T-helper 1 cell treated with Interleukin-12 subunit alpha and Interleukin-12 subunit beta and Interleukin-4 antibody, amounts not matched to agents 30 ng/mL and 1 ng/mL, for 36 hours (primary cell): ENCODE results near the gene IGFL3. TPM values are rescaled to one million over a fixed set of nuclear protein-coding genes. Genes with fewer than 3 reads are reported as not detected.
"Not testable (repeated sequence)": the region's sequence is repeated elsewhere in the genome, so short reads cannot be mapped to it uniquely, and the experiment has no call there.

Experiments
- intact Hi-C: fragments of 100-400 bp; cut with micrococcal nuclease; formaldehyde crosslinking; loops from one replicate; pipeline ENCODE4 v1.15.1; 2024
- total RNA-seq: library from RNA; stranded (reverse); gene quantifications from 2 replicates; pipeline ENCODE4 v1.2.3, GENCODE V29; 2022

The IGFL3 gene
- not detected in 2 replicates for total RNA-seq

DNA sequence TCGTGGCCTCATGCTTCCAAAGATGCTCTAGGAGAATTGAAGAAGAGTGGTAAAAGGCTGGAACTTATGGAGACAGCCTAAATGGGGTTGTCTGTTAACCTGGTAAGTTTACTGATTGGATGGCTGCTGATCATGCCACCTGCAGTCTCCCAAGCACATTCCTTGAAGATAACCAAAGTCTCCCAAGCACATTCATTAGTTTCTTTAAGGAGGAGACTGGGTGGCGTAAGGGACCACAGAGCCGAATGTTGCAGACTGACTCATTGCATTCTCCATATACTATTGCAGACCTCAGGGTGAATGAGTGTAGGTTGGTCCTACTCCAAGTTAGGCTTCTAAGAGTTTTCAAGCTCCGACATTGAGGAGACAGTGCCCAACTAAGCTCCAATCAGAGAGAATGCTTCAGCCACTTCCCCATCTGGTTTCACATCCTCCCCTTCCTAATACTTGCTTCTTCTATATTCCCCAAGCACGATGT, at the start of gene IGFL3:
IGFL3 (minus strand) TSS at position 51 of the 478 bp plus-strand sequence; CDS start at position 12, 39 bp downstream.
- intact Hi-C loops: no loop called here

DNA sequence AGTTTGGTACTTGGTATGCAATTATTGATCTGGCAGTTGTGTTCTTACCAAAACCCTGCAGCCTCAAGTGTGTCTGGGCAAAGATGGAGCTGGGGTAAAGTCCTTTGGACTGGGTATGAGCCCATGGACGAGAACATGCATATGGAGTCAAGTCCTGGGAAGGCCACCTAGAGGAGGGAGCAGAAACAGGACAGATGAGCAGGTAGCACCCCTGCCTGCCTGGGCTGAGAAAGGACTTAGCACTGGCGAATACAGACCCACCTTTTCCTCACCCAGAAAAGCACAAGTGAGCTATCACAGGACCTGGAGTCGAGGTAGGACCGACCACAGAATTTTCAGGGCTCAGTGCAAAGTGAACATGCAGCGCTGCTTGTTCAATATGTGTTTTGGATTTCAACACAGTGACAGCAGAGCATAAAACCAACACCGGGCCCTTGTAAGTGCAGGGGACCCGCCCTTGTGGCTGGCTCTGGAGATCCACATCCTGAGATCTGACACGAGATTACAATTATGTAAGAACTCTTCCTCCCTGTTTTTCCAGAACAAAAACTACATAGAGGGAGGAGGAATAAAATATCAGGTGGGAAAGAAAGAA, 49.5 kb upstream of the IGFL3 start:
- intact Hi-C loops: no loop called here

DNA sequence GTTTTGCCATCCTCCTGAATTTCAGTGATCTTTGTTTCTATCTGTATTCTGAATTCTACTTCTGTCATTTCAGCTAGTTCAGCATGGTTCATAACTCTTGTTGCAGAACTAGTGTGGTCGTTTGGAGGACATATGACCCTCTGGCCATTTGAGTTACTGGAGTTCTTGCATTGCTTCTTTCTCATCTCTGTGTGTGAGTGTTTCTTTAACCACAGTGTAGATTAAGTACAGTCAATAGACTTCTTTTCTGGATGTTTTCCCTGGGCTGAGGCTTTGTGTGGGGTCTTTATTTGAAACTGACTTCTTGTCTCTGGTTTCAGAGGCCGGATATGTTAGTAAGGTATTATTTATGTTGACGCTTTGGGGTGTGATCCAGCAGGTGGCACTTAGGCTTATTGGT, 38.2 kb upstream of the IGFL3 start:
- intact Hi-C loops: no loop called here

DNA sequence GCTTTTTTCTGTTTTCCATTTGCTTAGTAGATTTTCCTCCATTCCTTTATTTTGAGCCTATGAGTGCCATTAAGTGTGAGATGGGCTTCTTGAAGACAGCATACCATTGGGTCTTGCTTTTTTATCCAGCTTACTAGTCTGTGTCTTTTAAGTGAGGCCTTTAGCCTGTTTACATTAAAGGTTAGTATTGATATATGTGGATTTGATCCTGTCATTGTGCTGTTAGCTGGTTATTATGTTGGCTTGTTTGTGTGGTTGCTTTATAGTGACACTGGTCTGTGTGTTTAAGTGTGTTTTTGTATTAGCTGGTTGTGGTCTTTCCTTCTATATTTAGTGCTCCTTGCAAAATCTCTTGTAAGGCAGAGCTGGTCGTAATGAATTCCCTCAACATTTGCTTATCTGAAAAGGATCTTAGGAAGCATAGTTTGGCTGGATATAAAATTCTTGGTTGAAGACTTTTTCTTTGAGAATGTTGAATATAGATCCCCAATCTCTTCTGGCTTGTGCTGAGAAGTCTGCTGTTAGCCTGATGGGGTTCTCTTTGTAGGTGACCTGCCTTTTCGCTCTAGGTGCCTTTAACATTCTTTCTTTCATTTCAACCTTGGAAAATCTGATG, 37.3 kb upstream of the IGFL3 start:
- intact Hi-C loops: not testable (repeated sequence)

DNA sequence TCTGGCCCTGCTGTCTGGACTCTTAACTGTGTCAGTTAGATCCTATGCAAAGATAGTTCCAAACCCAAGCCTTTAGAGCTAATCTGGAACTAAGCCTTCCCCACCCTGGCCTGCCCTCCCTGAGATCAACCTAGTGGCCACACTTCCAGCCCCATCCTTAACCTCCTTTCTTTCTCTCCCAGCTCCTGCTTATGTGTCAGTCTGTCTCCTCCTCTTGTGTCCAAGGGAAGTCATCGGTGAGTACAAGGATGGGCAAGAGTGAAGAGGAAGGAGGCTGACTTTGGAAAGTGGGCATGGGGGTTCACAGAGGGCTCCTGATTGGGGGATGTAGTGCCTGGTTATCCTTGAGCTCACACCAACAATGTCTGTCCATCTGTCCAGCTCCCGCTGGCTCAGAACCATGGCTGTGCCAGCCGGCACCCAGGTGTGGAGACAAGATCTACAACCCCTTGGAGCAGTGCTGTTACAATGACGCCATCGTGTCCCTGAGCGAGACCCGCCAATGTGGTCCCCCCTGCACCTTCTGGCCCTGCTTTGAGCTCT, 35.8 kb upstream of the IGFL3 start:
- intact Hi-C loops: no loop called here

DNA sequence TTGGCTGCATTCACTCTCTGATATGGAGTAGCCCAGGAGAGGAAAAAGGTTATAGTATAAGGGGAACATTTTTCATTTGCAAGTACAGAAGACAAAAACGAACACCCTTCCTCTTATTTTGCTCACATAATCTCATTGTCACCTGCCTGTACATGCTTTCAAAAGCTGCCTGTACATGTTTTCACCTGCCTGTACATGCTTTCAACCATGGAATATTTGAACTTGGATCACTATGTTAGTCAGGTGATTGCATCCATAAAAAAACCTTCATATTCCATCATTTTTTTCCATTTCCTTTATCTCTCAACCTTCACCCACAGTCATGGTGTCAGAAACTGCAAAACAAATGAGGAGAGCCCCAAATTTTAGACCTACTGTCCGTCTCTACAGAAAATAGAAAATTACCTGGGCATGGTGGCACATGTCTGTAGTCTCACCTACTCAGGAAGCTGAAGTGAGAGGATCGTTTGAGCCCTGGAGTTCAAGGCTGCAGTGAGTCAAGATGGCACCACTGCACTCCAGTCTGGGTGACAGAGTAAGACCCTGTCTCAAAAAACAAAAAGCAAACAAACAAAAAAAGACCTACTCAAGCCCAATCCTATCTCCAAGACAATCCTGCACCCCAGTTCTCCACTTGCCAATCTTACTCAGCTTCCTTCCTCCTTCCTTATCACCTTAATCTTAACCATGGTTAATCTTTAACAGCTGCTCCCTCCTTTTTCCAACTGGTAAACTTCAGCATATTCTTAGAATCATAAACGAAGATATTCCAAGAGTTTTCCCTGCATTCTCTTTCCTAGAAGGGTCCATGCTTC, 35.1 kb upstream of the IGFL3 start:
- intact Hi-C loops: no loop called here

DNA sequence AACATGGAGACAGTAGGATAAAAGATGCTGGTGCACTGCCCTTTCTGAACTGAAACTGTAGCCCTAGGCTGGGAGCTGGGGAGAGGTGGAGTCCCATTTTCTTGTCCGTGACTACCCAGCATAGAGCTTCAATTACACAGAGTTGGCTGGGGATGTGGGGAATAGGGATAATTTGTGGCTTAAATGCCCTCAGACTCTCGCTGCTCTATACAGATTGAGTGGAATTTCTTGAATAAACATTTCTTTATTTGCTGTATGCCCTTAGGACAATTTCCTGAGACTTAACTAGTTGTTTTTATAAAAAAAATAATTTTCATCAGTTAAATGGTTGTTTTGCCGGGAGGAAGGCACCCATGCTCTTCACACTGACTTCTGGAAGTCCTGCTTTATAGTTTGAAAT, 30.7 kb upstream of the IGFL3 start:
- intact Hi-C loops: no loop called here

DNA sequence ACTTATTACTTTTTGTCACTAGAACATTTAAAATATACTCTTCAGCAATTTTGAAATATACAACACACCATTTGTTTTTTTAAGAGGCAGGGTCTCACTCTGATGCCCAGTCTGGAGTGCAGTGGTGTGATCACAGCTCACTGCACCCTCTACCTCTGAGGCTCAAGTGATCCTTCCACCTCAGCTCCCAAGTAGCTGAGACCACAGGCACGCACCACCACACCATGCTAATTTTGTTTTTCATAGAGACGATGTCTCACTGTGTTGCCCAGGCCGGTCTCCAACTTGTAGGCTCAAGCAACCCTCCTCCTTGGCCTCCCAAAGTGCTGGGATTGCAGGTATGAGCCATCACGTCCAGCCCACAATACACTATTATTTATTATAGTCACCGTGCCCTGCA, 26.1 kb upstream of the IGFL3 start:
- intact Hi-C loops: no loop called here

DNA sequence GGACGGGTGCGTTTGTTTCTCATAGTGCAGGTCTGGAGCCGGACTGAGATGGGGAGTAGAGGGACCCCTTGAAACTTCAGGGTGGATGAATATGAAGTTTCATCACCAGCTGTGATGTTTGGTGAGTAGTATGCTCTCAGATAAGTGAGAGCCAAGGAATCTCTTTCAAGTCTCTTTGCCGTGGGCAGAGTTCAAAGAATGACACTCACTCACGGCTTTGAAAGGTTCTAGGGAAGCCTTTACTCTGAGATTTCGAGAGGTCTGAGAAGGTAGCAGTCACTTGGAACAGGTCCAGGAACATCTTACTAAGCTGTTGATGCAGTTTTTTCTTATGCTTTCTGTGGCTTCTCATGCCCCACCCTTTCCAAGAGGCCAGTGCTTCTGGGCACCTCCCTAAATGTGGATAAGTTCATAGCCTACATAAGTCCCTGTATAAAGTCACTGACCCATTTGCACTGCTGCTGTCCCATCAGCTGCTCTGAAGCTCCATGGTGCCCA, 23.4 kb upstream of the IGFL3 start, which contains the start of gene IGFL2:
IGFL2 (plus strand) TSS at position 448 of the 498 bp plus-strand sequence; CDS start at position 489, 41 bp downstream.
- intact Hi-C loops: no loop called here

DNA sequence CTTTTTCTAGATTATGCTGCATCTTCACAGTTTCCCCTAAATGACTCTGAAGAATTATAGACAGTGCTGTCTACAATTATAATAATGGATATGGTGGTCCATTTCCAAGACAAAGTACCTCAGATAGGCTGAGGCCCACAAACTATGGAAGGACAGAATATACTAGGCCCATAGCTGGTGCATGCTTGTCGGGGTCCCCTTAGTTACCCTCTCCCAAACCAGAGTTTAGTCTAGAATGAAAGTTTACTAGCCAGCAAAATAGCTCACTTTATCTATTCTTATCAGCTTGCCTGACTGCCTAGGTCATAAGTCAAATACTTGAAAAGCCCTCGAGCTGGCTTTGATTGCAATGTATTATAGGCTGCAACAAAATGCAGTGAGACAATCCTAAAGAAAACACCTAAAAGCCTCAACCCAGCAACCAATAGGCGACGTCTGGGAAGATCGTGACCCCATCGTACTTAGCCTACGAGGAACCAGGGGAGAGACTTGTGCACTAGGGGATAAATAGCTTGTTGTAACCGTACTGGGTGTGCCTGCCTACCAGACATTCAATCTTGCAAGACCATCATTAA, 22.8 kb upstream of the IGFL3 start:
- intact Hi-C loops: no loop called here

DNA sequence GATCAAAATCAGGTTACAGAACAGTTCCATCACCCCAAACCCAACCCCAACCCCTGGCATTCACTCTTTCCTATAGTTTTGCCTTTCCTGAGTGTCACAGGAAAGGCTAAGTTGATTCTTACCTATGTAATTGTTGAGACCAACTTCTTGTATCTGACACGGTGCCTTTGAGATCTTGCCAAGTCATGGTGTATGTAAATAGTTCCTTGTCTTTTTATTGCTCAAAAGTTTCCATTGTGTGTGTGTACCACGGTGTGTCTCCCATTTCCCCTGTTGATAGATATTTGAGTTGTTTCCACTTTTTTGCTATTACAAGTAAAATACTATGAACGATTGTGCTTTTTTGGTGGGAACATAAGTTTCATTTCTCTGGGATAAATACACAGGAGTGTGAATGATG, 20.3 kb upstream of the IGFL3 start:
- intact Hi-C loops: no loop called here

DNA sequence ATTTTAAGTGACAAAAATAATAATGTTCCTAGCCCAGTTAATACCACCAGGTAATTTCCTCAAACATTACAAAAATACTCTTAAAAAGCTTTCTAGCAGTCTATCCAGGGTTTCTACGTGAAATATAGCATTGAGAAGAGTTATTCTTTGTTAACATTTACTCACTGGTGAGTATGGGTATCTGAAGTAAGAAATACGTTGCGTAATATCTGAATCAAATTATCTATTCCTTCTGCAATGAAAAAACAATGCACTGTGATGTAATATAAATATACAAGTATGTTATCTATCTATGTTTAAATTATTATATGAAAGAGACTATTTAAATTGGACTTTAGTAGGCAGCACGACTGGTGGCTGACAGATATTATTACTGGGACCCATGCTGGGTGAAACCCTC, 17.8 kb upstream of the IGFL3 start:
- intact Hi-C loops: no loop called here

DNA sequence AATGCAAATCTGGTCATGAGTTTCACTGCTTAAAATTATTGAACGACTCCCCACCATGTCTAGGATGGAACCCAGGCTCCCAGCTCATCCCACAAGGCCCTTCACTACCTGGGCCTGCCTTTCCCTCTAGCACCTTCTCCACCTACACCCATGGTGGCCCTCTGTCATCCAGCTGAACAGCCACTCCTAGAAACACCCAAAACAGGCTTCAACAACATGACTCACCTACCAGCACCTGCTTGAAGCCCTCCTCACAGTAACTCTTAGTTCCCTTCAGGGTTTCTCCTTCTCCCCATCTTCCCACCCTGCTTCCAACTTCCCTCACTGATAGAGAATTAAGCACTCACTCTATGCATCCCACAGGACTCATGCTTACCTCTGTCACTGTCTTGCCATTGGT, 16.9 kb upstream of the IGFL3 start:
- intact Hi-C loops: no loop called here

DNA sequence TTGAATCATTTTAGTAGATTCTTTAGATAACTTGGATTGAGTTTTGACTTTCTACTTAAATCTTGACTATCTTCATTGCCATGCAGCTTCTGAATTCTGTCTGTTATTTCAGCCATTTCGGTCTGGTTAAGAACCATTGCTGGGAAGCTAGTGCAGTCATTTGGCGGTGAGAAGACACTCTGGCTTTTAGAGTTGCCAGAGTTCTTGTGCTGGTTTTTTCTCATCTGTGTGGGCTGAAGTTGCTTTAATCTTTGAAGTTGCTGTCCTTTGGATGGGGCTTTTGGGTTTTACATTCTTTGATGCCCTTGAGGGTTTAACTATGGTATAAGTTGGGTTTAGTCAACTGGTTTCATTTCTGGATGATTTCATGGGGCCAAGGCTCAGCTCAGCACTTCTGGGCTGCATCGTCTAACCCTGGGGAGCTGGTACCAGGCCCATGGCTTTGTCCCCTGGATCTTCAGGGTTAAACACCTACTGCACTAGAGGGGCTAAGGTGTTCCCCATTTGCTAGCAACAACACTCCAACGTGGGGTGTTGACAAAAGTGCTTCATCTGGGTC, 13.5 kb upstream of the IGFL3 start:
- intact Hi-C loops: no loop called here

DNA sequence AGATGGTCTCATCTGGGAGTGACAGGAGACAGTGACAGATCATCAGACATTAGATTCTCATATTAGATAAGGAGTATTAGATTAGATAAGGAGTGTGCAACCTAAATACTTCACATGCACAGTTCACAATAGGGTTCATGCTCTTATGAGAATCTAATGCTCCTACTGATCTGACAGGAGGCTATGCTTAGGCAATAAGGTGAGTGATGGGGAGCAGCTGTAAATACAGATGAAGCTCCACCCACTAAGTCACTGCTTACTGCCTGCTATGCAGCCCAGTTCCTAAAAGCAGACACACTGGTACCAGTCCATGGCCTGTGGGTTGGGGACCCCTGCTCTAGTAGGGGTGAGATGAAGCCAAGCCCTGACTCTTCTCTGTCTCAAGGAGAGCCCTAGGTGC, 10.0 kb upstream of the IGFL3 start:
- intact Hi-C loops: no loop called here

DNA sequence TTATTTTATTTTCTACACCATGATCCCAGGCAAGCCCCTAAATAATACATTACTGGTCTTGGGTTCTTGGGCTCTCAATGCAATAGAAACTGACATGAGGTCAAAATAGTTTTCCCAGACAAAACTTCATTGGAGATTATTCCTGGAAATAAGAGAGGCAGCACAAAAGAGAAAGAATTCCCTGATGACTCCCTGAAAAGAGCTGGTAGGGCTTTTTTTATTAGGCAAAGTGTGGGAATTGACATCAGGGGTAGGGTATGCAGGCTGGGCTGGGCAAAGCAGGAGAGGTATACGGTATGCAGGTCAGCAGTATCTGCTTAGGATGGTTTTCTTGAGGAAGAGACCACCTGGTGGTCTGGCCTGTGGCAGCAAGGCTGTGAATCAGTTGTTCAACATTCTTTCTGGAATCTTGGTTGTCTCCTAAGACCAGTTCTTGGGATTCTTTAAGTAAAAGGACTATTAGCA, 9.3 kb upstream of the IGFL3 start:
- intact Hi-C loops: no loop called here

DNA sequence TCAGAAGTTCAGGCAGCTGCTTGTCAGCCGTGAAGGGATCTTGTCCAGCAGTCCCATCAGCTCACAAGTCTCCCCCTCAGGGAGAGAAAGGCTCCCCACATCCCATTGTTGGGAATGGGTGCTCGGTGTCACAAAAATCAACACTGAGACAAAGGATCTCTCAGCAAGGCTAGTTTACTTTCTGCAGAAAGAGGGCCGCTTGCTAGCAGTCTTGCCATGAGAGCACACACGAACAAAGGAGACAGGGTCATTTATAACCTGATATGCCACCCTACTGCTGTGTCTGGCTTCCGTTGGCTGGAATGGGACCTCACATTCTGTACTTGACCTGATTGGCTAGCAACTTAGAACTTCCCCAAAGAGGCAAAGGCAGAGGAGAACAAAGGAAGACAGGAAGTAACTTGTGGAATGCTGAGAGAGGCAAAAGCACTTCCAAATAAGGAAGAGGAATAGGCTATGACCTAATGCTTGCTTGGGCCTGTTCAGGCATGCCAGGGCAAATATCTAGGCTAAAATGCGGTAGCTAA, 8.7 kb upstream of the IGFL3 start:
- intact Hi-C loops: no loop called here

DNA sequence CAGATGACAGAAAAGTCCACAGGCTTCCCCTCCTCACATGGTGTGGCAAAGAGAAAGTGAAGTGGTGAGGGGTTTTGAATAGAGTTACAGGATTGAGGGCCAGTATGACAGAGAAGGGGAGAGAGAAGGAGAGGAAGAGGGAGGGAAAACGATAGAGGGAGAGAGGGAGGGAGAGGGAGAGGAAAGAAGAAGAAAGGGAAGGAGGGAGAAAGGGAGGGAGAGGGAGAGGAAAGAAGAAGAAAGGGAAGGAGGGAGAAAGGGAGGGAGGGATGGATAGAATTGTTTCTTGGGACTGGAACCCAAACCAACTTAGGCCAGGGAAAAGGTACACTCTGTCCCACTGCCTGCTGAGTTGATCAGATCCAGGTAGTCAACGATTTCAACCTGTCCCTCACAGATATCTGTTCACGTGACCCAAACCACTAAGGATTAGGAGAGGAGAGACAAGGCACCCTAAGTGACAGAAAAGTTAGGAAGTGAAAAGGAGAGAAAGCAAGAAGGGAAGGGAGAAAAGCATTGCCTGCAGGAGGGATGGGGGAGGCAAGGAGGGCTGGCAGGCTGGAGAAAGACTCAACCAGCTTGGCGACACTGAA, 8.1 kb upstream of the IGFL3 start:
- intact Hi-C loops: no loop called here

DNA sequence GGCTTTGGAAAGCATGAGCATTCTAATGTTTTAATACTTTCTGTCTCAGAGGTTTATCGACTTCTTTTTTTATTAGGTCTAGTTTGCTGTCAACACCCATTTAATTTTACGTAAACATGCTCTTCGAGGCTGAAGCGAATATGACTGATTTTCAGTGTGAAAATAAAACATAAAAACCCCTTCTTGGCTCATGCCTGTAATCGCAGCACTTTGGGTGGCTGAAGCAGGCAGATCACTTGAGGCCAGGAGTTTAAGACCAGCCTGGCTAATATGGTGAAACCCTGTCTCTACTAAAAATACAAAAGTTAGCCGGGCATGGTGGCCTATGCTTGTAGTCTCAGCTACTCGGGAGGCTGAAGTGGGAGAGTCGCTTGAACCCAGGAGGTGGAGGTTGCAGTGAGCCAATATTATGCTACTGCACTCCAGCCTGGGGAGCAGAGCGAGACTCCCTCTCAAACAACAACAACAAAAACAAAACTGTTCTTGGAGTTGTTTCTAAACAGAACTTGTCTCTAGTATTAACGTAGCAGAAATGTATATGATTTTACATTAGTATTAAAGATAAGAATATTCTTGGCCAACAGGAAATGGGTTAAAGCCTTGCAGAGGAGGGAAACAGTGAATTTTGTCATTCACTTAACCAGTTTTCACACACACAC, 7.1 kb upstream of the IGFL3 start:
- intact Hi-C loops: no loop called here

DNA sequence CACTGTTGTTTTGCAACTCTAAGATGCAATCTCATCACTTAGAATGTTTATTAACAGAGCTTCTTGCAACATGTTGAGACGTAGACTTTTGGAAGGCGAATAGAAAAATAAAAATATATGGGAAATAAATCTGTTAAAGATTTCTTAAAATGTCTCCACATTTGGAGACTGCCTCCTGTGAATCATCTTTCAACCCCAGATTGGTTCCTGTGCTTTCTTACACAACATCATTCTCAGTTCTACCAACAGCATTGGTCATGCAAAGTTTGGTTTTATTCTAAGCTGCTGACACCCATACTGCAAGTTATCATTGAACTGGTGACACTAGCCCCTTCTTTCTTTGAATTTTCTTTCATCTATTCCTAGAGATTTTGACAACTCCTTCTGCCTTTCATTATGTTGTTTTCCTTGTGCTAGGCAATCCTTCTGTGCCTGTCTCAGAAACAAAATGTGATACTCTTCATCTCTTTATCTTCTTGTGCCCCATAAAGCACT, 1.6 kb upstream of the IGFL3 start:
- intact Hi-C loops: no loop called here
